ENCODE data around the gene ACP2.

The ACP2 gene

DNA sequence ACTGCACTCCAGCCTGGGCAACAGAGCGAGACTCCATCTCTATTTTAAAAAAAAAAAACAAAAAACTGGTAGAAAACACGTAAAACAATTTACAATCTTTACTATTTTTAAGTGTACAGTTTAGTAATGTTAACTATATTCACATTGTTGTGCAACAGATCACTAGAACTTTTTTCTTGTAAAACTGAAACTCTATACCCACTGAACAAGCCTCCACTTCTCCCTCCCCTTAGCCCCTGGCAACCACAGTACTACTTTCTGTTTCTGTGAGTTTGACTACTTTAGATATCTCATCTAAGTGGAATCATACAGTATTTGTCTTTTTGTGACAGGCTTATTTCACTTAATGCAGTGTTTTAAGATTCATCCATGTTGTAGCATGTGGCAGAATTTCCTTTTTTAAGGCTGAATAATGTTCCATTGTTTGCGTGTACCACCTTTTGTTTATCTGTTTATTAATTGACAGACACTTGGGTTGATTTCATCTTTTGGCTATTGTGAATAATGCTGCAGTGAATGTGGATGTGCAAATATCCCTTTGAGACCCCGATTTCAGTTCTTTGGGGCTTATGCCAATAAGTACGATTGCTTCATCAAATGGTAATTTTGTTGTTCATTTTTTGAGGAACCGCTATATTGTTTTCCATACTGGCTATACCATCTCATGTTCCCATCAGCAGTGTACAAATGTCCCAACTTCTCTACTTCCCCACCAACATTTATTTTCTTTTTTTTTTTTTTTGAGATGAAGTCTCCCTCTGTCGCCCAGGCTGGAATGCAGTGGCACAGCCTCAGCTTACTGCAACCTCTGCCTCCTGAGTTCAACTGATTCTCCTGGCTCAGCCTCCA, 22.8 kb downstream of the ACP2 start:
- no peak overlapping the region for H3K4me3 ChIP-seq (ENCODE audit: control insufficient read depth, low read depth, low read length)
- no peak for TF ChIP-seq CTCF (IDR thresholded peaks at IDR 0.05; ENCODE audit: control insufficient read depth, insufficient read depth, low read depth, low read length, missing control alignments)
- no peak for DNase-seq (ENCODE audit: low read depth)

GRCh38 chr11:47222696-47223095, 25.9 kb downstream of the ACP2 start:
- H3K4me3 ChIP-seq (ENCODE audit: control insufficient read depth, low read depth, low read length), result no peak overlapping the region
- TF ChIP-seq CTCF (IDR thresholded peaks at IDR 0.05; ENCODE audit: control insufficient read depth, insufficient read depth, low read depth, low read length, missing control alignments), result no peak
- DNase-seq (ENCODE audit: low read depth), result no peak

DNA sequence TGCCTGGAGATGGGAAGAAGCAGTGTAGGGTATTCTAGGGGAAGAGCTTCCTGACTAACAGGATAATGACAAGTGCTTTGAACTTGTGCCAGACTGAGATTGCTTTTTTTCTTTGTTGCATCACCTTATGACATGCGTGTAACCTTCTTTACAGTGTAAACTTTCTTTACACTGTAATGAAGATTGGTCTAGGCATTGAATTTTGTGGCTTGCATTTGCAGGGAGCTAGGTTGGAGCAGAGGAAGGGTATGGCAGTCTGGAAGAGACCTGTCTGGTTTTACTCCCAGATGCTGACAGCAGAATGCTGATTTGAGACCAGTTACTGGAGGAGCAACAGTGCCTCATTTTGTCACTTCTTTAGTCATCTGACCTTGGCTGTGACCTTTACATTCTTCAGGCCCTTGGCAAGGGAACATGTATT, 28.2 kb downstream of the ACP2 start:
- no peak for TF ChIP-seq CTCF (IDR thresholded peaks at IDR 0.05; ENCODE audit: control insufficient read depth, insufficient read depth, low read depth, low read length, missing control alignments)
- DNase-seq (ENCODE audit: low read depth), result peak; percentile 20
- no peak overlapping the region for H3K4me3 ChIP-seq (ENCODE audit: control insufficient read depth, low read depth, low read length)

GRCh38 chr11:47216121-47216798, 32.4 kb downstream of the ACP2 start:
- peak; percentile 57 for DNase-seq (ENCODE audit: low read depth)
- peak overlapping the region; percentile 70 for H3K4me3 ChIP-seq (ENCODE audit: control insufficient read depth, low read depth, low read length)
- TF ChIP-seq CTCF (IDR thresholded peaks at IDR 0.05; ENCODE audit: control insufficient read depth, insufficient read depth, low read depth, low read length, missing control alignments), result no peak

DNA sequence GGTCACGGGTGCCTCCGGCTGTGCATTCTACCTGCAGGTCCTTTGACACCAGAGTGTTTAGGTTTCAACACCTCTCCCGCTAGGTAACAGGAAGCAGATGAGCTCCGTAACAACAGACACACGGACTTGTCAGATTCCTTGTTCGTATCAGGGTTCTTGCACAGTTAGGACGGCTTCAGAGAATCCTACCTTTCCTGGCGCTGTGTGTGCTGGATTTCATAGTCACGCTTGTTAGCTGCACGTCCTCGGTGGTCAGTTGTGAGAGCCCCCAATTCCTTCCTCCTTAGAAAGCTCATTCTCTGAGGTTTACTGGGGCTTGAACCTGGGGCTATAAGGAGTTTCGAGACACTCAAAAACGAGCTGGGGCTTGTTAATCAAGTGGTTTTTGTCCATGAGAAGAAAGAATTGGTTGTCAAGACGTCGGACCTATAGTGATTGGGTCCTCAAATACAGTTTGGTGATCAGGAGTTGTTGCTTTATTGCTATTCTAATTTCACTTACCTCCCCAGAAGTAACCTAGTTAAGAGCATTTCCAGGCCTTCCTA, 33.2 kb downstream of the ACP2 start:
- no peak for TF ChIP-seq CTCF (IDR thresholded peaks at IDR 0.05; ENCODE audit: control insufficient read depth, insufficient read depth, low read depth, low read length, missing control alignments)
- no peak for DNase-seq (ENCODE audit: low read depth)
- H3K4me3 ChIP-seq (ENCODE audit: control insufficient read depth, low read depth, low read length), result peak overlapping the region; percentile 70

- no peak for TF ChIP-seq CTCF (IDR thresholded peaks at IDR 0.05; ENCODE audit: control insufficient read depth, insufficient read depth, low read depth, low read length, missing control alignments)
- H3K4me3 ChIP-seq (ENCODE audit: control insufficient read depth, low read depth, low read length), result peak overlapping the region; percentile 70
Observed at GRCh38 chr11:47213950-47214565, 34.6 kb downstream of the ACP2 start.

More at GRCh38 chr11:47213950-47214565, 34.6 kb downstream of the ACP2 start:
- DNase-seq (ENCODE audit: low read depth), result peak; percentile 52
